GM18499 (cell line): ENCODE data around the gene GSTT2B.
"Not testable (repeated sequence)": the region's sequence is repeated elsewhere in the genome, so short reads cannot be mapped to it uniquely, and the experiment has no call there.

Experiments
- ATAC-seq: cut with Tn5 transposase; IDR thresholded peaks from one replicate; pipeline ENCODE4 v1.9.1; 2021; ENCODE audit warnings: moderate number of reproducible peaks; ENCODE audit not compliant: insufficient read depth, unreplicated experiment

The GSTT2B gene

DNA sequence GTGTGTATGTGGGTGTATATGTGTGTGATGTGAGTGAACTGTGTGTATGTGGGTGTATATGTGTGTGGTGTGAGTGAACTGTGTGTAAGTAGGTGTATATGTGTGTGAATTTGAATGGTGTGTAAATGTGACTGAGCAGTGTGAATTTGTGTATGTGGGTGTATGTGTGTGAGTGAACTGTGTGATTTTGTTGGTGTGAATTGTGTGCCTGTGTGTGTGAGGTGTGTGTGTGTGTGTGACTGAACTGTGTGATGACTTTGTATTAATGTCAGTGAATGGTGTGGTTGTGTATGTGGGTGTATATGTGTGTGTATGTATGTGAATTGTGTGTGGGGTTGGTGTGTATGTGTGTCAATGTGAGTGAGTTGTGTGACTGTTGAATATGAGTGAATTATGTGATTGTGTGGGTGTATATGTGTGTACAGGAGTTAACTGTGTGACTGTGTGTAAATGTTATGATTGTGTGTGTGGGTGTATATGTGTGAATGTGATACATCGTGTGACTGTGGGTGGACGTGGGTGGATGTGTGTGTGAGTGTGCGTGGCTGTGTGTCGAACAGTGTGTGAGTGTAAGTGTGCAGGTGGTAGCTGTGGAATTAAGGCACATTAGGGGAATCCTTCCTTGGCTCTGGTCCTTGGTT lies 25.7 kb upstream of the GSTT2B start:
- ATAC-seq, result not testable (repeated sequence)

DNA sequence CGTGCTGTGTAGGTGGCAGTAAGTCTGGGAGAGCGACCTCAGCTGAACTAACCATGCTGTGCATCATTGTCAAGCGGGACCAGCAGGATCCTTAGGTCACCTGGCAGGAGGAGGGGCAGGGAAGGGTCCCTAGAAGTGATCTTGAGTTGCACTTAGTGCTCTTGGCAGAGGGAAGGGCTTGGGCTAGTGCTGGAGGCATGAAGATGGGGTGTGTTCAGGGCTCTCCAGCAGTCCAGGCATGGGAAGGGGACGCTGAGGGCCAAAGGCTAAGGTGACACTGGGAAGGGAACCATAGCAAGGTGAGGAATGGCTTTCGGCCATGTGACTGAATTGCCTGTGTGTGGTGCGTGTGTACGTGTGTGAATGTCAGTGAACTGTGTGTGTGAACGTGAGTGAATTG lies 25.1 kb upstream of the GSTT2B start:
- not testable (repeated sequence) for ATAC-seq

- ATAC-seq, result no peak
These were observed 23.4 kb upstream of the GSTT2B start for GRCh38 chr22:23984430-23984829.

DNA sequence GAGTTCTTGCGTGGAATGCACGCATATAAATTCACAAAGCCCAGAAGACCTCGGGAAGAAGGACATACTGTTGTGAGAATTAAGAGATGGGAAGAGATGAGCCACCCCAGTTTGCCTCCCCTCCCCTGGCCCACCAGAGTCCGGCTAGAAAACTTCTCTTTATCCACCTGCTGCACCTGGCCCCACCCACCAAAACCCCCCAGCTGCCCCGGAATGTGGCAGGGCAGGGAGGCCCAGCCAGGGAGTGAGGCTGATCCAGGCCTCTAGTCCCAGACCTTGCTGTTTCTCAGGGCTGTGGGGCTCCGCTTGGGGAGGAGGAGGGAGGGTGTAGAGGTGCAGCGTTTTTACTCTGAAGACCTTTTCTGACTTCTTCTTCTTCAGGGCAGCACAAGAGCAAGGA lies 19.6 kb upstream of the GSTT2B start:
- not testable (repeated sequence) for ATAC-seq

DNA sequence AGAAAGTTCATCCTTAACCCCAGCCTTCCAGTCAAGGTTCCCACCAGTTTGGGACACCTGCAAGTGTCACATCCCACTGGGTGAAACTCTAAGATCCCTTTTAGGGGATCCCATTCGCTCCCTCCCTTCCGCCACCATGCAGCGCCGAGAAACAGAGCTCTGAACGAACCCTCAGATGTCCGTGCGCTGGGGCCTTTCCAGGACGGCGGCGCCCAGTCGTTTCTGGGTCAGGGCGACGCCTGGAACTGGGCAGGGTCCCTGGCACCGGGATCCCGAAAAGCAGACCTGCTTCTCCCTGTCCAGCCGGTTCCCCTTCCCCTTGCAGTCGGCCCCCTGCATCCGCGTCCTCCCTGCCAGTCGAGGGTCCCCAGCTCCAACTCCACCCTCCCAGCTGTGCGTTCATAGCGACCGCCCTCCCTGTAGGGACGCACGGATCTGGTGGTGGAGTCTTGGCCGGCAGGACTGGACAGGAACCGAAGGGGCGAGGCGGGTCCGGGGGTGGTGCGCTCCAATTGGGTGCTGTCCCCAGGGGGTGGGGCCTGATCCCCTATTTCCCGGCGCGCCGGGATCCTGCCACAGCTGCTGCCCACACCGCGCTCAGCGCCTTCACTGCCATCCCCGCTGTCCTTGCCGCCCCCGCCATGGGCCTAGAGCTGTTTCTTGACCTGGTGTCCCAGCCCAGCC lies 18.7 kb upstream of the GSTT2B start, which contains the start of gene GSTT2:
GSTT2 (plus strand) TSS at position 578 of the 684 bp plus-strand sequence.
- ATAC-seq, result not testable (repeated sequence)

DNA sequence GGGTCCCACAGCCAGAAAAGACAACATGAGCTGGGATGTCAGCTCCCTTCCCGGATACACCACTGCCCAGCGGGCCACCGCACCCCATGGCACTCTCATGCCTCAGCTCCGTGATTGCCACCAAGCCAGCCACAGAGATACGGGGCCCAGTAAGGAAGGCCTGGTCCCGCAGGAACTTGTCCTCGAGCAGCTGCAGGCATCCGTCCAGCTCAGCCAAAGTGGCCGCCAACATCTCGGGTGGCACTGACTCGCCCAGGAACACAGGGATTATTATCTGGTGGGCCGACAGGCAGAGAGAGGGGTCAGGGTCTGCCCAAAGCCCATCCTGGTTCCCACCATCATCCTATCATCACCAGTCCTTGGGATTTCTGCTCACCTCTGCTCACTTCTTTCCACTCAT lies 16.3 kb upstream of the GSTT2B start:
- not testable (repeated sequence) for ATAC-seq

GRCh38 chr22:23974836-23975352 lies 13.9 kb upstream of the GSTT2B start:
- ATAC-seq, result not testable (repeated sequence)

- ATAC-seq, result not testable (repeated sequence)
These were observed 13.3 kb upstream of the GSTT2B start, which contains the start of gene DDT for GRCh38 chr22:23974345-23974744. TSS of gene DDT (minus strand) at chr22:23974441. CDS start at chr22:23974414, 27 bp downstream.

GRCh38 chr22:23971927-23972326 lies 10.9 kb upstream of the GSTT2B start:
- ATAC-seq, result not testable (repeated sequence)

GRCh38 chr22:23970816-23971486 lies 10.0 kb upstream of the GSTT2B start:
- ATAC-seq, result no peak

DNA sequence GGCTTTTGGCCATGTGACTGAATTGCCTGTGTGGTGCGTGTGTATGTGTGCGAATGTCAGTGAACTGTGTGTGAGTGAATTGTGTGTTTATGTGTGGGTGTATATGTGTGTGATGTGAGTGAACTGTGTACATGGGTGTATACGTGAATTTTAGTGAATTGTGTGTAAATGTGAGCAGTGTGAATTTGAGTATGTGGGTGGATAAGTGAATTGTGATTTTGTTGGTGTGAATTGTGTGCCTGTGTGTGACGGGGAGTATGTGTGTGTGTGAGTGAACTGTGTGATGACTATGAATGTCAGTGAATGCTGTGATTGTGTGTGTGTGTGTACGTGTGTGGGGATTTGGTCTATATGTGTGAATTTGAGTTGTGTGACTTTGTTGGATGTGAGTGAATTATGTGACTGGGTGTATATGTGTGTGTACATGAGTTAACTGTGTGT lies 9.2 kb upstream of the GSTT2B start:
- no peak for ATAC-seq

GRCh38 chr22:23969071-23969470 lies 8.1 kb upstream of the GSTT2B start:
- ATAC-seq, result no peak

GRCh38 chr22:23966568-23966967 lies 5.6 kb upstream of the GSTT2B start, which contains the start of gene DDTL:
TSS of gene DDTL (plus strand) at chr22:23966888. CDS start at chr22:23966915, 27 bp downstream.
- peak; percentile 77 for ATAC-seq

GRCh38 chr22:23966094-23966493 lies 5.1 kb upstream of the GSTT2B start:
- not testable (repeated sequence) for ATAC-seq

- not testable (repeated sequence) for ATAC-seq
These were observed 4.6 kb downstream of the GSTT2B start for GRCh38 chr22:23956301-23956900.

GRCh38 chr22:23955886-23956285 lies 5.1 kb downstream of the GSTT2B start:
- not testable (repeated sequence) for ATAC-seq

DNA sequence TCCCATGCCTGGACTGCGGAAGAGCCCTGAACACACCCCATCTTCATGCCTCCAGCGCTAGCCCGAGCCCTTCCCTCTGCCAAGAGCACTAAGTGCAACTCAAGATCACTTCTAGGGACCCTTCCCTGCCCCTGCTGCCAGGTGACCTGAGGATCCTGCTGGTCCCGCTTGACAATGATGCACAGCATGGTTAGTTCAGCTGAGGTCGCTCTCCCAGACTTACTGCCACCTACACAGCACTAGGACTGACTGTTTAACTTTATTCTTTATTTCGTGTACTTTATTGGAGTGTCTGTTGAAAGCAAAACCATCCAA lies 6.0 kb downstream of the GSTT2B start:
- not testable (repeated sequence) for ATAC-seq

DNA sequence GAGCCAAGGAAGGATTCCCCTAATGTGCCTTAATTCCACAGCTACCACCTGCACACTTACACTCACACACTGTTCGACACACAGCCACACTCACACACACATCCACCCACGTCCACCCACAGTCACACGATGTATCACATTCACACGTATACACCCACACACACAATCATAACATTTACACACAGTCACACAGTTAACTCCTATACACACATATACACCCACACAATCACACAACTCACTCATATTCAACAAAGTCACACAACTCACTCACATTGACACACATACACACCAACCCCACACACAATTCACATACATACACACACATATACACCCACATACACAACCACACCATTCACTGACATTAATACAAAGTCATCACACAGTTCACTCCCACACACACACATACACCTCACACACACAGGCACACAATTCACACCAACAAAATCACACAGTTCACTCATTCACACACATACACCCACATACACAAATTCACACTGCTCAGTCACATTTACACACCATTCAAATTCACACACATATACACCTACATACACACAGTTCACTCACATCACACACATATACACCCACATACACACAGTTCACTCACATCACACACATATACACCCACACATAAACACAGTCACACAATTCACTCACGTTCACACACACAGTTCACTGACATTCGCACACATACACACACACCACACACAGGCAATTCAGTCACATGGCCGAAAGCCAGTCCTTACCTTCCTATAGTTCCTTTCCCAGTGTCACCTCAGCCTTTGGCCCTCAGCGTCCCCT lies 6.6 kb downstream of the GSTT2B start:
- not testable (repeated sequence) for ATAC-seq

- ATAC-seq, result not testable (repeated sequence)
These were observed 7.5 kb downstream of the GSTT2B start for GRCh38 chr22:23953485-23953884.
